Pons (tissue), 1 donor: ENCODE measurements around the gene LRRC46.

Source experiments
- DNase-seq: peaks from one replicate; pipeline ENCODE4 v3.0.0-alpha.2; 2016; ENCODE audit warnings: low spot score

LRRC46 gene

DNA sequence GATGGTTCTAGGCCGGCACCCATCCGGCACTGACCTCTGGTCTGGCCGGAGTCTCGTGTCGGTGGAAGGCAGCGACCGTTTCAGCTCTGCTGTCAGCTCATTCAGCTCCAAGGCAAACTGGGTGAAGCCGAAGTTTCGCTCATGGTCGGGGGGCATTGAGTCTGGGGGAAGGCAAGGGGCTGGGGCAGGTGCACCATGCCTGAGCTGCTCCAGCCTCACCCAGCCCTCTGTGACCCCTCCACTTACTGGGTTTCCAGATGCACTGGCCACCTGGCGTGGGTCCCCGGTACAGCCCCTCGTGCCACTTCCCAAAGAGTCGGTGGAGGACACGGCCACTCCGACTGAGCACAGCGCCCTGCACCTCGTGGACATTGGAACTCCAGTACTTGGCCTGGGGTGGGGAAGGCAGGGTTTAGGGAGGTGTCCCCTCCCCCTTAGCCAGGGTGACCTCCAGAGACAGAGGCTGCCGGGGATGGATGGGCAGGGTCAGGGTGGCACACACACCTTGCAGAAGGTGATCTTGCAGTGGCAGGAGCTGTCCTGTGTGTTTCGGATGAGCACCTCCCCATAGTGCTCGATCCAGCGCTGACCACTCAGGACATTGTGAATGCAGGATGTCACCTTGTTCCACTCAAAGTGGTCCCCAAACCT lies 22.5 kb upstream of the LRRC46 start:
- no peak for DNase-seq

DNA sequence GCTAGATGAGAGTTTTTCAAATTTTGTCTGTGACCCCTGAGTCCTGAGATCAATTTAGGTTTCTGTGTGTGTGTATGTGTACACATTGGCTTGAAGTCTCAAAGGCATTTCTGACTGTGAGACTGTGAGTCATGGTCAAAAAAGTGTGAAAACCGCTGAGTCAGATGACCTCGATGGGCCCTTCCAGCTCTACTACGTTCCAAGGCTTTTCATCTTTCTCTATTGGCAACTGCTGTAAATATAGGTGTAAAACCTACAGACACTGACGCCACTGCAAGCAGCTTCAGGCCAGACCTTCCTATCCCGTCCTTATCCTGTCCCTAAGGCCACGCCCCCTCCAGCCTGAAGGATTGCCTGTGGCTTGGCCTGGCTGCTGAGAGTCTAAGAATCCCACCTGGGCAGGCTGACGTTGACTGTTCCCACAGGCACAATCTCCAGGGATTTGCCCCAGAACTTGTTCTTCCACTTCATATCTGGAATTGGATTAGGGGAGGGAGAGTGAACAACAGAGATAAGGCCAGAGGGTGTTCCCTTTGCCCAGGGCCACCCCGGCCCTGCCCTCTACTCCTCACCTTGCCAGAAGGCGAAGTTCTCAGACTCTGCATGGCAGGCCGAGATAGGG lies 21.2 kb upstream of the LRRC46 start:
- DNase-seq, result no peak

DNA sequence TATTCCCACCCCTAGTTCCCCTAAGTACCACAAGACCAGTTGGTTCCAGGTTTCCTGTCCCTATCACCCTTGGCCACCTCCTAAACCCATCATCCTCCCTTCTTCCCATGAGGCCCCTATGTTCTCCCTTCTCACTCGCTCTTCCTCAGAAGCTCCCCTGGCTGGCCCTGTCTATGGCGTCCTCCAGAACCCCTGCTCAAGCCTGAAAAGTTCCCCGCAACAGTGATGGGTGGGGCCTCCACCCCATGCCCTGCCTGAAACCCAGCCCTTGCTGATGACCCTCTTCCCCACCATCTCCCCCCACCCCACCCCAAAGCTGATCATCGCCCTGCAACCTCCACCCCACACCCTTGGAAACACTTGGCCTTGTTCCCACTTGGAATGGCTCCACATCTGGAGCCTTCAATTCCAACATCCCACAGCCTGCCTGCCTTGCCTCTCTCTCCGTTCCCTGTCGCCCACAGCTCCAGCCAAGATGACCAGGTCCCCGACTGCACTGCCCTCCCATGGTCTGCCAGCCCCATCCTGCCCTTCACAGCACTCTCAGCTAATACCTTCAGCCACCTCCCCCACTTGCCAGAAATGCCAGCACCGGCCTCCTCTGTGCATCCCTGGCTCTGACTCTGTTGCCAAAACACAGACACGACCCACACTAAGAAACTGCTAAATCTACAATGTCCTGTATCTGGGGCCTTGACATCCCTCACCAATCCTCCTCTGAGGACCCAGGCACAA lies 20.4 kb upstream of the LRRC46 start:
- no peak for DNase-seq

DNA sequence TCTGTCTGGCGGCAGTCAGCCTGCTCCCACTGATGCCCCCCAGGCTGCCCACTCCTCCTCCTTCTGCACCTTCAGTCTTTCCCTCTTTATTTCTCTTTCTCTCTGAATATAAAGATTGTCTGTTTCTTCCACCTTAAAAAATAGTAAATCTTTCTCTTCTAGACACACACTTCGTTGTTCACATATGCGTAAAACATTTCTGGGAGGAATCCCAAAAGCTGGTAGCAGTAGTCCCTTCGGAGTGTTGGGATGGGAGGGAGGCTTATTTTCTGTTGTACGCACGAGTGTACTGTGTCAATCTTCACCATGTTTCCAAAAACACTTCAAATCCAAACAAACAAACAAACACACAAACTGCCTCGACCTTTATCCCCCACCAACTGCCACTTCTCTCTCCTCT lies 19.8 kb upstream of the LRRC46 start:
- no peak for DNase-seq

DNA sequence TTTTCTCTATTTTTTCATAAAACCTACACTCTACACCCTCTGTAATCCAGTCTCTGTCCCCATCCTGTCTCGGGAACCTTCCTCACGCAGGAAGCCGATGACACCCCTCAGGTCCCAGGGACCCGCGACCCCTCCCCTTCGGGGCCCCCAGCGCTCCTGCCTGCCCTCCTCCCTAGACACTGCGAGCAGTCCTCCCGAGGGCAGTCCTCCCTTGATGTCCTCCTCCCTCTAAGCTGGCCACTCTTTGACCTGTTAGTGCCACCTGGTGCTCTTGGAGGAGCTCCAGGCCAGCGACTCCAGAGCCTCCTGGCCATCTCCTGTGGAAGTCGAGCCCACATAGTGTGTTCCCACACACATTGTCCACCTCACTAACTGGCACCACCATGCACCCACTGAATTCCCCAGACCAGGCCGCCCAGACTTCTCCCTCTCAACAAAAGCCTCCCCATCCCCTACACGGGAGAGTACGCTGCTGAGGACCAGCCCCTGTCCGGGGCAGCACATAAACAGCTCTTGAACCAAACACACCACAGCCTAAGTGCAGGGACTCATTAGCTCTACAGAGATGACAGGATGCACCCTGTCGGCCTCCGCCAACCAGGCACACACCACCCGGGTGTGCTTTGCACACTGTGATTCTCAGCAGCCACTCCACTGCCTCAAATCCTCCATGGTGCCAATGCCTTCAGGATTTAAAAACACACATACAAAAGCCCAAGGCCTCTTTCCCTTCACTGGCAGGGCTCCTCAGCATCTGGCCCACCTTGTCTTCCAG lies 19.1 kb upstream of the LRRC46 start:
- DNase-seq, result no peak

DNA sequence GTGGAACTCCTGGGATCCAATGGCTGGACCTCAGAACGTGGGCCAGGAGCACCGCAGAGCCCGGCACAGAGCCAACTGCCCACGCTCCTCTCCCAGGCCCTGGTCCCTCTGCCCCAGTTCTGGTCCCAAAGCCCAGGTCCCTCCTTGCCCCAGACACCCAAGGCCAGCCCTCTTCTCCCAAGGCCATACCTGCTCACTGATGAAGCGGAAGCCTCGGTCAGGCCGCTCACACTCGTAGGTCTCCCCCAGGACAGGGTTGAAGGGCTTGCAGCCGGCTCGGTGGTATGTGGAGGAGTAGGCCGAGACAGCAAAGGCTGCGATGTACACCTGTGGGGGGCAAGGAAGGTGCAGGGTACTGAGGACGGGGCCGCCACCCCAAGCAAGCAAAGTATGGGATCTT lies 18.4 kb upstream of the LRRC46 start:
- no peak for DNase-seq

DNA sequence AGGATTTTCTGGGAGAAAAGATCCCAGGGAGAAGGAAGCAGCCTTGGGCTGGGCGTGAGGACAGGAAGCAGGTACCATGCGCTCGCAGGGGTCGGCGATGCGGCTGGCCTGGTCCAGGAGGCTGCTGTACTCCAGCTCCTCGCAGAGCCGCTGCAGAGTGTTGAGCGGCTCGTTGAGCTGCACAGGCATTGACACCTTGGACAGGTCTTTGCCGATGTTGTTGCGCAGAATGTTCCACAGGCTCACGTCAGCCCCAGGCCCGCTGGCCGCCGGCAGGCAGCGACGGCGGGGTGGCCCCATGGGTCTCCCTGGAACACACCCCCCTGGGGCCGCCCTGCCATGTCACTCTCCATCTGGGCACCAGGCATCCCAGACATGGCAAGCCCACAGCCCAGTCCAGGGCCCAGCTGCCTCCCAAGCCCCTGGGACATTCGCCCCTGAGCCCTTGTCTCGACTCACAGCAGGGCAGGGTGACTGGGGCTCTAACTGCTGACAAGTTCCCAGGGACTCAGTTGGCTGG lies 17.9 kb upstream of the LRRC46 start:
- no peak for DNase-seq

DNA sequence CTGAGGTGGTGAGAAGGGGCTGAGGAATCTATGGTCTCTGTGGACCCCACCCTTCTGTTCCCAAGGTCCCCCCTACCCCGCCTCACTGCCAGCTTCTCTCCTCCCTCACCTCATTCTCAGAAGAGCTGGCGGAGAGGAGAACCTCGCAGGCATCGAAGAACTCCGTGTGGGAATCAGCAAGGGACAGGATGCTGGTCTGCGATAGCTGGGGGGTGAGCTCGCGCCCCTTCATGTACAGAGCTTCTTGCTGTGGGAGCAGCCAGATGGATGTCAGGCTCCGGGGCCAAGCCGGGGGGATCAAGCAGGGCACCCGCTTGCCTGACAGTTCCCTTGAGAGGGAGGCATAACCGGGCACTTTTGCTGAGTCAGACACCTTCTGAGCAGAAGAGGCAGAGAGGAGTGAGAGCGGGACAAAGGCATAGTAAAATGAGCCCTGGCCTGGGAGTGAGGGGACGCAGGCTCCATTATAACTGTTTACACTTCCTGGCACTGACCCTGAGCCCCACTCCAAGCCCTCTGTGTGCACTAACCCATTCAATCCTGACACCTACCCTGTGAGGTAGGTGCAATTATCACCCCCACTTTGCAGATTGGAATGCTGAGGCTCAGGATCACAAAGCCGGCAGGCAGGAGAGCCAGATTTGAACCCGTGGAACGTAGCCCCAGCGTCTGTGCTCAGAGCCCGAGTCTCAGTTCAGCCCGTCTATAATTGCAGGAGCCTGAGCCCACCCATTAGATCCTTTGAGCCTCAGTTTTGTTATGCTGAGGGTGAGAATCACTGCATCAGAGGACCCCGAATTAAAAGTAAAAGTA lies 16.2 kb upstream of the LRRC46 start:
- DNase-seq, result no peak

DNA sequence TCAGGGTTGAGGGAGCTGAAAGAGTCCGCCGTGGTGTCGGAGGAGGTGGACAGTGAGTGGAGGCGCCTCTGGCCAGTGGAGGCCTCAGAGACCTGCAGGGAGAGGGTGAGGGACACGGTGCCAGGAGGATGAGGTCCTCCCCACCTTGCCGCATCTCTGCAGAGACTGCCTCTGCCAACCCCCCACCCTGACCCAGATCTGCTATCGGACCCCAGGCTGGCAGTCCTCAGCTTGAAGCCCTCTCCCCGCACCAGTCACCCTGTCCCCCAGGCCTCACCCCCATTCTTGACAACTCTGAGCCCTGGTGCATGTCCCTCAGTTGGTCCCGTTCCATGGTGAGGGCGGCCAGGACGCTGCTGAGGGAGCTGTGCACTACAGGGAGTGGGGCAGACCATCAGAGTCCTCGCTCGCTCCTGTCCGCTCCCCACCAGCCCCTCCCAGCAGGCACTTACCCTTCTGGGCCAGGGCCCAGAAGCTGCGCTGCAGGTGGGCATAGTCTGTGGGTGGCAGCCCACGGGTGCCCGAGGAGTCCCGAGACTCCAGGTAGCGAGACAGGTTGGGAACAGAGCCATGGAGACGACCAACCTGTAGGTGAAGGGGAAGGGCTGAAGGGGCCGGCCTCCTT lies 15.2 kb upstream of the LRRC46 start:
- DNase-seq, result no peak

DNA sequence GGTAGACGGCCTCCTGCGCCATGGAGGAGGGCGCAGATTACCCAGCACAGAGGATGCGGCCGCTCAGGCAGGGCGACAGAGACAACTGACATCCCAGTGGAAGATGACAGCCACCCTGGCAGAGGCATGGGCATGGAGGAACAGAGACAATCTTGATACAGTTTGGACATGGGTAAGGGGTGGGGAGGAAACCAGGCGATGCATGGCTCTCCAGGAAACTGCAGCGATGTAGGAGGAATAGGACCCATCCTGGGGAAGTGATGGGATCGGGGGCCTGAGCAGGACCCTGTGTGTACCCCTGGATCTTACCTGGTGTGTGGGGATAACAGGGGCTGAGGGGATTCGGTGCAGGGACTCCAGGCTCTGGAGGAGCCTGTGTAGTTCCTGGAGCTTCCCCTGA lies 14.5 kb upstream of the LRRC46 start:
- DNase-seq, result no peak

DNA sequence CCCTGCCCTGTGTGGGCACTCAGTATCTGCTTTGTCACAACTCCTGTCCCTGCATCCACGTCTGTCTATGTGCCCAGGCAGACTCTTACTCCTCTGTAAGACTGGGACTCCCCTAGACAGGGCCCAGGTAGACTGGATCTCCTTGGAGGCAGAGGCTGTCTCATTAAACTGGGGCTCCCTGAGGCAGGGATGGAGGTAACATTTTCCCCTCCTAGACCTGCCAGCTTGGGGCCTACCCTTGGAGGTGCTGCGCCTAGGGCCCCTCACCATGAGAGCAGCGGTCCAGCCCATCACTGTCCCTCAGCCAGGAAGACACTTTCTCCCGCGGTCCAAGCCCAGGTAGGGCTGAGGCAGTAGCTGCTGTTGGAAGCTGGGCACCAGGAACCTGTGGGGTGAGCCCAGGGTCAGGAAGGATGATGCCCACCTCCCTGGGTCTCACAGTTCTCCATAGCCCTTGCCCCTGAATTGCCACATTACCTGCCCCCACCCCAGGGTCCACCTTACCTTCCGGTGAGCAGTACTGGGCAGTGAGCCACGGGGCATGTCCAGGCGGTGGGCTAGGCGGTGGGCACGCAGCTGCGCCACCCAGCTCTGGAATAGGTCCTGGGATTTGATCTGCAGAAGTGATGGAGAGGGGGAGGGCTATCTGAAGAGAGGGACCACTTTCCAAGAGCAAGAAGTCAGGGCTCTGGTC lies 13.3 kb upstream of the LRRC46 start:
- no peak for DNase-seq

DNA sequence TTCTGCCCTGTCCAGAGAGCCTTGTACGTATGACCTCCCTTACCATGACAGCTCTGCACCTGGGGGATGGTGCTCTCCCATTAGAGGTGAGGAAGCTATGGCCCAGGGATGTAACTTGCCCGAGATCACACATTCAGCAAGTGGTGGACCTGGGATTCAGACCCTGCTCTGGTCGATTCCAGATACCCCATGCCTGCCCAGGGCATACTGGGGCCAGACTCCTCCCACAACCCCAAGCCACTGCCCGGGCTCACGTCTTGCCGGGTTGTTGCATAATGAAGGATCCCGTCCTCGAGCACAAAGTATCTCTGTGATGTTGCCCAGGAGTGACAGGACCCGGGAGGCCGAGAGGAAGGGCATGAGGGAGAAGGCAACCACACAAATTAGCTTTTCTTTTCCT lies 12.0 kb upstream of the LRRC46 start:
- DNase-seq, result no peak

DNA sequence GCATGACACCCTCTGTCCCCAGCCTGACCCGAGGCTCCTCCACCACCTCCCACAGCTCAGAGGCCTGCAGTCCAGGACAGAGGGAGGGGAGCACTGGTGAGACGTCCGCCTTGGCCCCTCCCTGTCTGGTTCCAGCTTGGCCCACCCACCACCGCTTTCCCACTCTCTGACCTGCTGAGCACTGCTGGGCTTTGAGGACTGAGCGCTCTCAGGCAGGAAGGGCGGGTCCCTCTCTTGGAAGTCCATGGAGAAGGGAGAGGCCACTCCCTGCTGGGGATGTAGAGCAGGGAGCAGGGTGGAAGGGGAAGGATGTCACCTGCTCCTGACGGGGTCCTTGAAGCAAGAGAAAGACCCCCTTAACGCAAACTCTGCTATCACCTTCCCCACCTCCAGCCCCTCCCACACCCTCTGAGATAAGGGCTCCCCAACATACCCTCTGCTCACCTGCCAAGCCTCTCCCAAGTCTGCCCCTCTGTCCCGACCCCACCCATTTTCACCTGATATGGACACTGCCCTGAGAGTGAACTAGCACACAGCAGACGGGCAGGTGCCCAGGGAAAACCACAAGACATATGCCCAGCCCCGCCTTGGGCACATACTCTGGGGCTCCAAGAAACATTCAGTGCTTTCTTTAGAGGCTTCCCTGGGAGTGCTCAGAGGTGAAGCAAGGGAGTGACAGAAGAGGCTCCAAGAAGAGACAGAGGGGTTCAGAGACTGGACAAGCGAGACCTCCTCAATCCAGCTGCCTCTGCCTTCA lies 11.3 kb upstream of the LRRC46 start:
- no peak for DNase-seq

DNA sequence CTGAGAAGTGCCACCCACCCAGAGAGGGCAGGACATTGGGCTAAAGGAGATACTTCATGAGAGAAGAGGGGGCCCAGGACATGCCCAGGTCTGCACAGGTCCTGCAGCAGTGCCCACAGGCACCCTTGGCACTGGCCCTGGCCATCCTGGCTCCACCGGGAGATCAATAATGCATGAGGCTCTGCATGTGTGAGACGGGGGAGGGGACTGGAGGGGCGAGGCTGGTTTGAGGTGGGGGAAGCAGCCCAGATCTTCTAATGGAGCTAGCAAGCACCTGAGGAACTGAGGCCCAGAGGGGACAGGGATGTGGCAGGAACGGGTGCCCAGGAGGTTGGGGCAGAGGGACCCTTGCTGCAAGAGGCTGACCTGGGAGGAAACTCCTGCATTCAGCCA lies 10.4 kb upstream of the LRRC46 start:
- no peak for DNase-seq

DNA sequence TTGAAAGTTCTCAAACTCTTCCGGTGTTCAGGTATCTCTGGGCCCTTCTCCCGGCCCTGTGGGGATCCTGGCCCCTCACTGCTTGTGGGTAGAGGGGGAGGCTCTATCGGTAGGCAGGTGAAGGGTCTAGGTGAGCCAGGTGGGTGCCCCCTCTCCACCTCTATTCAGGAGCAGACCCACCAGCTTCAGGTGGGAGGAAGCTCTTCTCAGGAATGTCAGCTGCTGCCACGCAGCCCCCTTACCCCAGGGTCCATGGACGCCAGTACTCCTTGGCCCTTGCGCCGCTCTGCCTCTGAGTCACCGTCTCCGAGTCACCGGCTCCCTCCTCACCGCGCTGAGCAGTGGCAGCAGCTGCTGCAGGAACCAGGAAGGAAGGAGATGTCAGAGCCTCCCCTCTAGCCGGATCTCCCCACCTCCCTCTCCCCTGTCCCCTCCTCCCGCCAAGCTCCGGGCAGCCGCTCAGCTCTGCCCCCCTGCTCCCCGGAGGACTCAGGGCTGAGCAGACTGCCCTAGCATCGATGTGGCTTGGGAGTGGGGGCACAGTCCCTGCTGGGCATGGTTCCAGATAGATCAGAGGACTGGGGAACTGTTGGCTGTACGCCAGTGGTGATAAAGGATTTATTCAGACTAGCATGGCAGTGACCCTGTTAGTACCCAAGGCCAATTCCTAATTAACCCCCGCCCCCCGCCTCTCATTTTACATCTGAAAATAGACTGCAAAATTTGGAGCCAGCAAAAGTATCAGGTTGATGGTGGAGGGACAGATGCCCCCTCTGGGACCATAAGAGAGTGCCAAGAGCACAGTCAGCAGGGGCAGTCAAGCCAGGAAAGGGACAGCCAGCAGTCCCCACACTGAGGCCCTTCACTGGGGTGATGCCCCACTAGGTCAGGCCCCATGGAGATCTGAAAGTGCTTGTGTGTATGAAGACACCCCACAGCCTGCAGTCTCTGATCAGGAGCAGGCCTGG lies 9.8 kb upstream of the LRRC46 start, which contains the start of gene OSBPL7:
TSS of gene OSBPL7 (minus strand) at position 371 of the 968 bp plus-strand sequence. CDS start 1,516 bp downstream, outside the sequence.
- DNase-seq, result peak; percentile 68

DNA sequence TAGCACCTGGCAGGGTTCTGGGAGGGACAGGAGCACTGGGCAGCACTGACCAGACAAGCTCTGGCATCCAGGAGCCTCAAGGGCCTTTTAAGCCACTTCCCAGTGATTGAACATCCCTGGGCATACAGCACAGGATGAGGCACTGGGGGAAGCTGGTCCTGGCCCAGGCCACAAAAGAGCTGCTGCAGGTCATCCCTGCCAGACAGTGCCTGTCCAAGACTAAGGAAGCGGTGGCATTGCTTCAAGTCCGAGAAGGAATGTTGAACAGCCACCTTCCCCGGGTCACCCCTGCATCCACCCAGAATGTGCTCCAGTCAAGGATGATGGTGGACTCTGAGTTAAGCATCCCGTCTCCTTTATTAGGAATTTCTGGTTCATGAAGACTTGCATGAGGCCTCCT lies 8.7 kb upstream of the LRRC46 start:
- no peak for DNase-seq

DNA sequence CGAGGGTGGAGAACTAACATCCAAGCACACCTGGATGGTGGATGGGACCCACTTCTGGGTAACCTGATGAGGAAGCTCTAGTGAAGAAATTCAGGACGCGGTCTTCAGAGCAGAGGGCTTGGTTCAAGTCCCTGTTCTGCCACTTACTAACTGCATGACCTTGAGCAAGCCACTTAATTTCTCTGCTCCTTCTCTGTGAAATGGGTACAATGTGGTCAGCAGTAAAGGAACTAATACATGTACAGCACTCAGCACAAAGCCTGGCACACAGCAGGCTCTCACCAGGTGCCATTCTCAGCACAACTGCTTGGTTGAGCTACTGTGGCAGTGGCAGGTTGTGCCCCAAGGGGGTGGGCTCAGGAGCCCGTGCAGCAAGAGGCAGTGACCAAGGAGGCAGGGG lies 8.0 kb upstream of the LRRC46 start:
- no peak for DNase-seq

DNA sequence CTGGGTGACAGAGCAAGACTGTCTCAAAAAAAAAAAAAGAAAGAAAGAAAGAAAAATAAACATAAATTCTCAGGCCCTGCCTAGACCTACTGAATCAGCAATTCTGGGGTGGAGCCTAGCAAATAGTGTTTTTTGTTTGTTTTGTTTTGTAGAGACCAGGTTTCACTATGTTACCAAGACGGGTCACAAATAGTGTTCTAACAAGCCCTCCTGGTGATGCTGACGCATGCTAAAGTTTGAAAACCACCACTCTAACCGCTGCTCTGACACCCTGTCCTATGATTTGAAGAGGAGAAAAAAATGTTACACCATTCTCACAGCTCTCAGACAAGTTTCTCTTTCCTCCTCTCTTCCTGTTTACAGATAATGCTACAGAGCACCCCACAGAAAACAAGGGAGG lies 1.6 kb upstream of the LRRC46 start:
- no peak for DNase-seq
